Activated naive CD4-positive, alpha-beta T cell treated with anti-CD3 and anti-CD28 coated beads, Interleukin-2, amount 50 U/mL, for 72 hours (primary cell): ENCODE results near the gene WFDC1. TPM values are rescaled to one million over a fixed set of nuclear protein-coding genes. Genes with fewer than 3 reads are reported as not detected.

ENCODE experiments used
- ATAC-seq, 2 donors: fragments of 150-1000 bp; cut with Tn5 transposase; 2 replicates each; pipeline ENCODE4 v1.10.0; 2021; ENCODE audit warnings: mild to moderate bottlenecking in 2 of 2, moderate library complexity in 2 of 2
- DNase-seq, 2 donors: peaks; one replicate each; pipeline ENCODE4 v3.0.0; 2021 to 2022; ENCODE audit warnings: low spot score in 2 of 2
- H3K27ac Mint-ChIP-seq, 2 donors: one replicate each; pipeline ENCODE4 v1.8.0; 2022; ENCODE audit warnings: mild to moderate bottlenecking in 2 of 2, mixed read lengths in 2 of 2
- H3K36me3 Mint-ChIP-seq, 2 donors: one replicate each; pipeline ENCODE4 v1.8.0; 2022; ENCODE audit warnings: mixed read lengths in 2 of 2
- H3K9me3 Mint-ChIP-seq, 2 donors: one replicate each; pipeline ENCODE4 v1.8.0; 2022; ENCODE audit warnings: mixed read lengths in 2 of 2
- total RNA-seq, 2 donors: library from RNA; stranded (reverse); gene quantifications; one replicate each; pipeline ENCODE4 v1.2.3, GENCODE V29; 2022

WFDC1 gene, protein sequence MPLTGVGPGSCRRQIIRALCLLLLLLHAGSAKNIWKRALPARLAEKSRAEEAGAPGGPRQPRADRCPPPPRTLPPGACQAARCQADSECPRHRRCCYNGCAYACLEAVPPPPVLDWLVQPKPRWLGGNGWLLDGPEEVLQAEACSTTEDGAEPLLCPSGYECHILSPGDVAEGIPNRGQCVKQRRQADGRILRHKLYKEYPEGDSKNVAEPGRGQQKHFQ
- total RNA-seq = not detected

DNA sequence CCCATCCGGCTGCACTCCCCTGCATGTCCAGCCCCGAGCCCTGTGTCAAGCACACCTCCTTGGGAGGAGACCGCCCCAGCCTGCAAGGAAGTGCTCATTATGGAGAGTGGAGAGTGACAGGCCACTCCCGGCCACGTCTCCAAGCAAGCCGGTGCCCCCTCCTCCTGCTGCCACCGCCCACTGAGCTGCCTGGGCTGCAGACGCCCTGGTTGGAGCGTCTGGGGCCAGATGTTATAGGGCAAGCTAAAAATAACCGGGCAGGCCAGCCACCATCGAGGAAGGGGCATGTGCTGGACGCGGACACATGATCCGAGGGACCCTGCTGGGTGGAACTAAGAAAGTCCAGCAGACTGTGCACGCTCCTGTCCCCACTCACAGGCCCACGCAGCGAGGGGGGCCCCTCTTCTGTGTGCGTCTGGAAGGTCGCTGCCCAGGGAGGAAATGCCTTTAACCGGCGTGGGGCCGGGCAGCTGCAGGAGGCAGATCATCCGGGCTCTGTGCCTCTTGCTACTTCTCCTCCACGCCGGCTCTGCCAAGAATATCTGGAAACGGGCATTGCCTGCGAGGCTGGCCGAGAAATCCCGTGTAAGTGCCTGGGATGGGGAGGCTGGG, at the start of gene WFDC1:
WFDC1 (plus strand) TSS at position 348 of the 612 bp plus-strand sequence; CDS start at position 442, 94 bp downstream.
- Mint-ChIP-seq H3K36me3 (no peaks in the 10 kb centered on the region), H3K27ac (no peak within 1 kb of the TSS), H3K9me3 (no peaks in the 10 kb centered on the region)
- no peak for DNase-seq
- peak in 1 of 2 donors; percentile 22 for ATAC-seq

DNA sequence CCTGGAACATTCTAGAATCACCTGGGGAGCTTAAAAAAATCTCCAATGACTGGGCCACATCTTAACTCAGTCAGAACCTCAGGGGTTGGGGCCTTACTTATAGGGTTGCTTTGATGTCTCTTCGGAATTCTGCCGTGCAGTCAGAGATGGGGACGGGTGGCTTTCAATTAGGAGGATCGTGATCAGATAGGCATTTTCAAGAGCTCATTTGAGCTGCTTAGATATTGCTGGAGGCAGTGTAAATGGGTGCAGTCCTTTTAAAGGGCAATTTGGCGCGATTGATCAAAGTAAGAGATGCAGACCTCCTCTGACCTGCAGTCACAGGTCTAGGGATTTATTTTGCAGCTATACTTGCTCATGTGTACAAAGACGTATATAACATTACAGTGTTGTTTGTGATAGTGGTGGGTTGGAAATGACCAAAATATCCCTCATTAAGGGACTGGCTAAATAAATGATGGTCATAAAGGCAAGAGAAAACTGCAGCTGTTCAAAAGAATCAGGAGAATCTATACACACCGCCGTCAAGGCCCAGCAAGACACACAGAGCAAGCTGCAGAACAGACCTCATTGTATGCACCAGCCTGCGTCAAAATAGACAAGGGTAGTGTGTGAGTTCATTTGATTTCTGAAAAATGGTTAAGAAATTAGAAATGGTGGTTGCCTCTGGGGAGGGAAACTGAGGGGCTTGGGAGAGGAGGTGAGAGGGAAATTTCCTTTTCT, 48.6 kb upstream of the WFDC1 start:
- peak overlapping the region in 1 of 2 donors; percentile 0 for H3K27ac Mint-ChIP-seq

DNA sequence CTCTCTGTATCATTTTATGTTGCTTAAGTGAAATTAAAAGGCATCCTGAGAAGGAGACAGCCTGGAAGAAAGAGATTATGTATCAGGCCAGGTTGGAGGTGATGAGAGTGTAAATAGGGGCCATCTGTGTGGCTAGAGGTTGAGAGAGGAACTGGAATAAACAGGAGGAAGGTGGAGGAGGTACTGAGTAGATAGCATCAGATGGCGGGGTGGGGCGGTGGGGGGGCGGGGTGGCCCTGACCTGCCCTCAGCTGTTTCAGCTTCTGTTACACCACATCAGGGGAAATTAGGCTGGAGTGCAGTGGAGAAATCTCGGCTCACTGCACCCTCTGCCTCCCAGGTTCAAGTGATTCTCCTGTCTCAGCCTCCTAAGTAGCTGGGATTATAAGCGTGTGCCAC, 48.0 kb upstream of the WFDC1 start:
- ATAC-seq = no peak
- DNase-seq = no peak
- H3K9me3 Mint-ChIP-seq = peaks cover 0 to 11% of the 10 kb centered on the region in 2 donors
- H3K36me3 Mint-ChIP-seq = peaks cover 0 to 4% of the 10 kb centered on the region in 2 donors
- H3K27ac Mint-ChIP-seq = peak overlapping the region in 1 of 2 donors; percentile 0

More for the DNA sequence above, 48.6 kb upstream of the WFDC1 start:
- no peak for ATAC-seq
- peaks cover 0 to 11% of the 10 kb centered on the region in 2 donors for H3K9me3 Mint-ChIP-seq
- H3K36me3 Mint-ChIP-seq = peaks cover 0 to 4% of the 10 kb centered on the region in 2 donors
- DNase-seq = no peak

DNA sequence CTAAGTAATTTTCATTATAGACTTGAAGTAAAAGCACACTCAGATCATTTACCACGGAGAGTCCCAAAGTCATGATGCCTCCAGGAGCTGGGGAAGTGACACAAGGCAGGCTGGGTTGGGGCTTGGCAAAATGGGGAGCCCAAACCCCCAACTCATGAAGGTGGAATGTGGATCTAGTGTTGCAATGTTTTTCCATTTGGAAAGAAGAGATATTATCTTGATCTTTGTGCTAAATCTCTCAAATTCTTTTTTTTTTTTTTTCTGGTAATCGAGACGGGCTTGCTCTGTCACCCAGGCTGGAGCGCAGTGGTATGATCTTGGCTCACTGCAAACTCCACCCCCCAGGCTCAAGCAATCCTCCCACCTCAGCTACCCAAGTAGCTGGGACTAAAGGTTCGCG, 47.3 kb upstream of the WFDC1 start:
- H3K36me3 Mint-ChIP-seq = peaks cover 0 to 4% of the 10 kb centered on the region in 2 donors
- DNase-seq = no peak
- ATAC-seq = no peak
- H3K27ac Mint-ChIP-seq = no peak overlapping the region
- peaks cover 0 to 11% of the 10 kb centered on the region in 2 donors for H3K9me3 Mint-ChIP-seq

DNA sequence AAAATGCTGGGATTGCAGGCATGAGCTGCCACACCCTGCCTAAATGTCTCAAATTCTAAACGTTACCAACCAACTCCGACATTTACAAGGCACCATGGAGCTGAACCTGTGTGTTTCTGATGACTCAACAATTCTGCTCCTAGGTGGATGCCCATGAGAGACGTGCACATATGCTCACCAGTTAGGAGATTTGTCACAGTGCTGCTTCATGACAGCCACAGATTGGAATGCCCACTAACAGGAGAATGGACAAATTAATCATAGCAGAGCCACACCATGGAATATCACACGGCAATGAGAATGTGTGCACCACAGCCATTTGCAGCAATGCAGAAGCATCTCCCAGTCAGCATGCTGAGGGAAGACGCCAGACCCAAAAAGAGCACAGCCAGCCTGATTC, 46.8 kb upstream of the WFDC1 start:
- peaks cover 0 to 4% of the 10 kb centered on the region in 2 donors for H3K36me3 Mint-ChIP-seq
- no peak for DNase-seq
- ATAC-seq = no peak
- no peak overlapping the region for H3K27ac Mint-ChIP-seq
- H3K9me3 Mint-ChIP-seq = peaks cover 0 to 11% of the 10 kb centered on the region in 2 donors

DNA sequence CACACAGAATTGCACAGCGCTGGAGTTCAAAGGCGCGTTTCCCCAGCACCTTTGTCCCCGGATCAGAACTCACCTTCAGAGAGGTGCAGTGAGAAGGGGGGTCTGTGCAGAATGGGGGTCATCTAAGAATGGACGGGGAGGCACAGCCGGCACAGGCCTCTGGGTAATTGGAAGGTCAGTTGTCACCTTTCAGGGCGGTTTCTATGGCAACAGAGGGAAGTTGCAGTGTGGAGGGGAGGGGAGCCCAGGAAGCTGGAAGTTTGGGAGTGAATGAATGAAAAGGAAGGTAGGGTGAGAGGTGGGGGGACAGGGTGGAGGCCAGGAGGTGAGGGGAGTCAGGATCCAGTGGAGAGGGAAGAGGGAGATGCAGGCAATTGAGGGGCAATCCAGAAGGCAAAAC, 42.5 kb upstream of the WFDC1 start:
- peaks cover 0 to 5% of the 10 kb centered on the region in 2 donors for H3K9me3 Mint-ChIP-seq
- DNase-seq (no peak), ATAC-seq (no peak)
- H3K27ac Mint-ChIP-seq = no peak overlapping the region
- H3K36me3 Mint-ChIP-seq = no peaks in the 10 kb centered on the region

DNA sequence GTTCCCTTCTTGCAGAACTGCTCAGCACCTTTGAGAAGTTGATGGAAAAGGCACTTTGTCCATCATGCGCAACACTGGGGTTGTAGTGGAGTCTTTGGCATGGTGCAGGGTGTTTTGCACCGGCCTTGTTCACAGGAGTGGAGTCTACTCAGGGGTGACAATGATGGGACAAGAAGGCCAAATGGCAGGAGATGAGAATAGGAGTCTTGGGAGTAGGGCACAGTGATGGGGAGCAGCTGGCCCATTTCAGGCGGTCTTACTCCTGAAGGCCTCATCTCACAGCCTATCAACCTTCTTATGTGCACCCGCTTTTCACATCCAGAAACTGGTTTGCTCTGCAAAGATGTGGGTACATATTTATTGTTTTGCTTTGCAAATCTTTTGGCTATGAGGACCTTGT, 41.5 kb upstream of the WFDC1 start:
- no peak for DNase-seq
- peaks cover 0 to 5% of the 10 kb centered on the region in 2 donors for H3K9me3 Mint-ChIP-seq
- ATAC-seq = no peak
- H3K27ac Mint-ChIP-seq = no peak overlapping the region
- H3K36me3 Mint-ChIP-seq = no peaks in the 10 kb centered on the region

DNA sequence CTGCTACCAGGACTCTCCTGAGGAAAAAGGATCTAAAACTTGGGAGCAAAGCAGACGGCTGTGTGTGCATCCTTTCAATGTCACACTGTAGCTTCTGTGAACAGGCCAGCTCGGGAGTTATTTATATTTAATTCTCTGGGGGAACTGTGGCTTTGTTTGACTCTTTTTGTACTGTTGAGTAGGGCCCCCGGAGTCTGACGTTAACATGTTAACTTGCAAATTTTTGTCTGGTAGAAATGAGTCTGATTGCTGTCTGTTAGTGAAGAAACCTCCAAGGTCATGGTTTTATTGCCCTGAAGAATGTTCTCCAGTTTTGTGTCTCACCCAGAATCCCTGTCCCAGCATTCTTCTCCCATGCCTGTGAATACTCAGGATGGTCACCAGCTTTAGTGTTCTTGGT, 40.6 kb upstream of the WFDC1 start:
- no peak for DNase-seq
- ATAC-seq = no peak
- Mint-ChIP-seq H3K9me3 (peaks cover 2 to 5% of the 10 kb centered on the region in 2 donors), H3K36me3 (no peaks in the 10 kb centered on the region), H3K27ac (no peak overlapping the region)

DNA sequence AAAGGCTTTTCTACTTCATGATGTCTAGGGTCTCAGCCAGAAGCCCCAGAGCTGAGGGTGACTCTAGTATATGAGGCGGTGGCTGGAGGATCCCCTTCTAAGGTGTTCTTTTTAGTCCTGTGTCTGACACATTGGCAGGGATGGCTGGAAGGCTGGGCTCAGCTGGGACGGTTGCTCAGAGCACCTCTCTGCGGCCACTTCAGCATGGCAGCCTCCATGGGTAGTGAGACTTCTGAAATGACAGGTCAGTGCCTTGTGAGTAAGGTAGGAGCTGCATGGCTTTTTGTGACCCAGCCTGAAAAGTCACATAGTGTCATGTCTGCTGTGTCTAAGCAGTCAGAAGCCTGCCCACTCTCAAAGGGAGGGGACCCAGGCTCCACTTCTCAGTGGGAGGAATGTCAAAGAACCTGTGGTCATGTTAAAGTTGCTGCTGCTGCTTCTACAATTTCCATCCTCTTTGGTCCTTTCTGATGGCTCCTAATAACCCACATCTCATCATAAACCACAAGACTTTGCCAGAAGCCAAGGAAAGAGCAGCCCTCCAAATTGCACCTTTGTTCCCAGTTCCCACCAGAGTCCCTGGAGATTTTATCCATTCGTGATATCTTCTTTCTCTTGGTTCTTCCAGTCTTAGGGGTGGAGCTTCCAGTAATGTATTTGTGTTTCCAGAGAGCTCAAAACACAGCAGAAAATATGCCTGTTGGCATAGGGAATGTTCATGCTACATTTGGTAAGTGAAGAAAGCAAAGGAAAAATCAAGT, 39.4 kb upstream of the WFDC1 start:
- H3K27ac Mint-ChIP-seq = no peak overlapping the region
- no peak for DNase-seq
- no peaks in the 10 kb centered on the region for H3K36me3 Mint-ChIP-seq
- H3K9me3 Mint-ChIP-seq = peaks cover 4 to 5% of the 10 kb centered on the region in 2 donors
- no peak for ATAC-seq

DNA sequence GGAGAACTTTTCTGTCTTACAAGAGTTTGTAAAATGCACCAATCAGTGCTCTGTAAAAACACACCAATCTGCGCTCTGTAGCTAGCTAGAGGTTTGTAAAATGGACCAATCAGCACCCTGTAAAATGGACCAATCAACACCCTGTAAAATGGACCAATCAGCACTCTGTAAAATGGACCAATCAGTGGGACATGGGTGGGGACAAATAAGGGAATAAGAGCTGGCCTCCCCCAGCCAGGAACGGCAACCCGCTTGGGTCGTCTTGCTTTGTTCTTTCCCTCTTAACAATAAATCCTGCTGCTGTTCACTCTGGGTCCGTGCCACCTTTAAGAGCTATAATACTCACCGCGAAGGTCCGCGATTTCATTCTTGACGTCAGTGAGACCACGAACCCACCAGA, 36.4 kb upstream of the WFDC1 start:
- no peak for ATAC-seq

DNA sequence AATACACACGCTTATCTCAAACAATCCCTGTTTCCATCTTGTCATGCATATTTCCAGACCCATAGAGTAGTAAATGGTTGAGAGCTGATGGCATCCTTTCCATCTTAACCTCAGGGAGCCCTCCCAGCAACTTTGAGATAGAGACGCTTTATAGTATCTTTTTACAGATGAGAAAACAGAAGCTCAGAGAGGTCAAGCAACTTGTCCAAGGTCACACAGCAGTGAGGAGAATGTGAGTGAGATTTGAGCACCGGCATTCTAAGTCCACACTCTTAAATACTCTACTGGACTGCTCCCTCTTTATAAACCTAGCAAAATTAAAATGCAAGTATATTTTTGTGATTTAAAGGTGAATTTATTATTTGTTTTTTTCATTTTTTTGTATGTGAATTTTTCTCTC, 35.0 kb upstream of the WFDC1 start:
- Mint-ChIP-seq H3K36me3 (no peaks in the 10 kb centered on the region), H3K9me3 (peaks cover 4 to 5% of the 10 kb centered on the region in 2 donors), H3K27ac (no peak overlapping the region)
- DNase-seq (no peak), ATAC-seq (no peak)

More for the DNA sequence above, 36.4 kb upstream of the WFDC1 start:
- Mint-ChIP-seq H3K27ac (no peak overlapping the region), H3K9me3 (peaks cover 4 to 5% of the 10 kb centered on the region in 2 donors), H3K36me3 (no peaks in the 10 kb centered on the region)
- no peak for DNase-seq

DNA sequence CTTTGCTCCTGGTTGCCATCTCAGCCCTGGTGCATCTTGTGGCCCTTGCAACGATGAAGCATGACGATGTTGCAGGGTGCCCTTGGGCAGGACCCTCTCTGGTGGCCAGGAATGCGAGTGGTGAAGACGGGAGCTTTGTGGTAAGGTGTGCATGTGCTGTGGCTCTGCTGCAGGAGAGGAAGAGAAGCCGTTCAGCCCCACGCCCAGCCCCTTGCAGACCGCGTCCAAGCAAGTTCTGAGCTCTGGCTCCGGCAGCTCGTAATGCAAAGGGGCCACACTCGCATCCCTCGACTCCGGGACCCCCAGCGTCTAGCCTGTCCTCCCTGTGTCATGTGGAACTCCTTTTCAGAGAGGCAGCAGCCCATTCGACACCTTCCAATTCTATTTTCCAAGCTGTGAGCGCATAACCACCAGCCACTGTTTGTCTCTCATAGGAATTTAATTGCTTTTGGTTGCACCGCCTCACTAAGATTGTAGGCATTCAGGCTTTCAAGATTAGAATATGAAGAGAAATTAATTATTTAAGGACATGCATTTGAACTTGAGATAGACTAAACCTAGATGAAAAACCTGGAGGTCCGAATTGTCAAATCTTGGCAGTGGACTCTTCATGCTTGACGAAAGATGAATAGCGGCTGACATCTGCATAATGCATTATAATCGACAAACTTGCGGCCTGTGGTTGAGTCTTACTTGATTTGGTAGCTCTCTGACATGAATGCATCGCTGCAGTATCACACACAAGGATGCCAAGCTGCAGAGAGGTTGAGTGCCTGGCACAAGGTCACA, 33.7 kb upstream of the WFDC1 start:
- no peak overlapping the region for H3K27ac Mint-ChIP-seq
- peaks cover 0 to 4% of the 10 kb centered on the region in 2 donors for H3K9me3 Mint-ChIP-seq
- DNase-seq (no peak), ATAC-seq (no peak)
- no peaks in the 10 kb centered on the region for H3K36me3 Mint-ChIP-seq

DNA sequence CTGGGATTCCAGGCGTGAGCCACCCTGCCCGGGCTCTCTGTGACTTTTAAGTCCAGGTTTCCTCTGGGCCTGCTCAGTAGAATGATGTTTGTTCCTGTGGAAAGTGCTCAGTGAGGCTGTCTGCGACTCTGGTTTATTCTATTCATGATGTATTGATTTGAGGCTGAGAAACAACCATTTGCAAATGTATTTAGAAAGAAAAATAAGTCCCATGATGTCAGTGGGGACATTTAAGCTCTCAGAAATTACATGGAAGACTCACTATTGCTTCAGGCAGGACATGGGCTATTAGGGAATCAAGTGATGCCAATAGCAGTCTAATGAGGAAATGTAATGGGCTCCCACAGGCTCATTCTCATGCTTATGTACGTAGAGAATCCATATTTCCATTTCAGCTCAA, 32.6 kb upstream of the WFDC1 start:
- DNase-seq = no peak
- no peaks in the 10 kb centered on the region for H3K36me3 Mint-ChIP-seq
- no peak for ATAC-seq
- H3K27ac Mint-ChIP-seq = no peak overlapping the region
- H3K9me3 Mint-ChIP-seq = peaks cover 0 to 4% of the 10 kb centered on the region in 2 donors

DNA sequence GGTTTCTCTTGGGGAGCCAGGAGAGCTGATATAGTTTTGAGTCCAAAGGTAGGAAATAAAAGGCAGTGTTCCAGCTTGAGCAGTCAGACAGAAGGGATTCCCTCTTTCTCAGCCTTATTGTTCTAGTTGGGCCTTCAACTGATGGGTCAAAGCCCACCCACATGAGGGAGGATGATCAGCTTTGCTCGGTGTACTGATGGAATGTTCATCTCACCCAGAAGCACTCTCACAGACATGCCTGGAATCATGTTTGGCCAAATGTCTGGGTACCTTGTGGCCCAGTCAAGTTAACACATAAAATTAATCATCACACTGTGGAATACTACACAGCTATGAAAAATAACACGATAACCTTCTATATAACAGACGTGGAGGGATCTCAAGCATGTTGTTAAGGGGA, 31.7 kb upstream of the WFDC1 start:
- no peak overlapping the region for H3K27ac Mint-ChIP-seq
- ATAC-seq (no peak), DNase-seq (no peak)
- H3K9me3 Mint-ChIP-seq = peaks cover 0 to 4% of the 10 kb centered on the region in 2 donors
- H3K36me3 Mint-ChIP-seq = no peaks in the 10 kb centered on the region

DNA sequence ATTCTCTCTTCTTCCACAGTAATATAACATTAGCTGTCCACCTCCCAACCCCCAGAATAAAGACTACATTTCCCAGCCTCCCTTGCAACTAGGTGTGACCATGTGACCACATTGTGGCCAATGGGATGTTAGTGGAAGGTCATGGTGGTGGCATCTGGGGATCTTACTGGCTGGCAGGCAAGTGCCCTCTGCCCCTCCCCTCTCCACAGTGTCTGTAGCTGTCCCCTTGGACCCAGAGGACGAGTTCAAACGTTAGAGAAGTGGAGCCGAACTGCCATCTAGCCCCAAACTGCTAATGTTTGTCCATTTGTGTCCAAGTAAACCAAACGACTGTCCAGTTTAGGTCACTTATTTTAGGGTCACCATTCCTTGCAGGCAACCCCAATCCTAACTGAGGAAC, 28.2 kb upstream of the WFDC1 start:
- ATAC-seq (peak; percentile 73 to 97), DNase-seq (peak in 1 of 2 donors; percentile 38)
- Mint-ChIP-seq H3K36me3 (no peaks in the 10 kb centered on the region), H3K27ac (no peak overlapping the region), H3K9me3 (no peaks in the 10 kb centered on the region)

DNA sequence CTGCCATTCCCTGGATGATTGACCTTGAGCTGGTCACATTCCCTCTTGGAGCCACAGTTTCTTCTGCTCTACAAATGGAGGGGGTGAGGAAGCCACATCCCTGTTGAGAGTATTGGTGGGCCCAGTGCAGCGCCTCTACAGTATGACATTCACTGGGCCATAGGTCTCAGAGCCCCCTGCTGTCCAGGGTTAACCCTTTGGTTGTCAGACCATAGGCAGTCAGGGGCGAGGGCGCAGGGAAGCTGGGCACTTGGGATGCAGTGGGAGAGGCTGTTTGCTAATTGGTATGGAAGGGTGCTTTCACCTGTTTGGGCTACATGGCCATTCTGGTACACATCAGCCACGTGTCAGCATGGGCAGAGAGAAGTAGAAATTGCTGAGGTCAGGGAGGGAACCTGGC, 27.3 kb upstream of the WFDC1 start:
- Mint-ChIP-seq H3K27ac (no peak overlapping the region), H3K9me3 (no peaks in the 10 kb centered on the region), H3K36me3 (no peaks in the 10 kb centered on the region)
- DNase-seq (no peak), ATAC-seq (no peak)
